ENCODE data around the gene RNASE13.

DNA sequence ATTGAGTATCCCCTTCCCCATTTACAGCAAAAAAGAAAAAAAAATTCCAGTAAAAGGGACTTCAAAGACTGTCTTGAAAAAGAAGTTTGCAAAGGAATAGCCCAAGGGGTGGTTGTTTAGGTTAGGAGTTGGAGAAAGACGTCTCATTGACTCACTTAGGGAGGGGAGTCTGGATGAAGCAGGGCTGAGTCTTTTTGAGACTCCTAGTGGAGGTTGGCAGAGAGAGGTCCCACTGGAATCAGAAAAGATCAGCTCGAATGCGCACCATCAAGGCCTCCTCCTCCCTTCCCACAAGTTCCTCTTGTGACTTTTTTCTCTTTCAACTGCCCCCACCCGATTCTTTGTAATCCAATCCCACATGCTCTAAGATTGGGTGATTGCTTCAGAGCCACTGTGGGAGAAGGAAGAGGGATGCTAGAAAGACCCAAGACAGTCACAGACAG is 37.4 kb upstream of the RNASE13 start:
- TF ChIP-seq EZH2 (IDR thresholded peaks at IDR 0.05) (no peak), POLR2A (IDR thresholded peaks at IDR 0.05; ENCODE audit: borderline replicate concordance, extremely low read depth, insufficient read depth, insufficient read length) (no peak), EZH2phosphoT487 (IDR thresholded peaks at IDR 0.05; ENCODE audit: borderline replicate concordance) (no peak), RAD21 (IDR thresholded peaks at IDR 0.05; ENCODE audit: low read depth) (no peak), SIN3A (IDR thresholded peaks at IDR 0.05; ENCODE audit: low read depth) (no peak), YY1 (IDR thresholded peaks at IDR 0.05; ENCODE audit: extremely low read depth, insufficient replicate concordance, low read depth, low read length) (no peak), POLR2AphosphoS5 (IDR thresholded peaks at IDR 0.05; ENCODE audit: low read depth, low read length) (no peak), JUND (IDR thresholded peaks at IDR 0.05) (no peak)
- TF ChIP-seq, protein P1, sequence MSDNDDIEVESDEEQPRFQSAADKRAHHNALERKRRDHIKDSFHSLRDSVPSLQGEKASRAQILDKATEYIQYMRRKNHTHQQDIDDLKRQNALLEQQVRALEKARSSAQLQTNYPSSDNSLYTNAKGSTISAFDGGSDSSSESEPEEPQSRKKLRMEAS (IDR thresholded peaks at IDR 0.05): no peak
- TF ChIP-seq, protein P2, sequence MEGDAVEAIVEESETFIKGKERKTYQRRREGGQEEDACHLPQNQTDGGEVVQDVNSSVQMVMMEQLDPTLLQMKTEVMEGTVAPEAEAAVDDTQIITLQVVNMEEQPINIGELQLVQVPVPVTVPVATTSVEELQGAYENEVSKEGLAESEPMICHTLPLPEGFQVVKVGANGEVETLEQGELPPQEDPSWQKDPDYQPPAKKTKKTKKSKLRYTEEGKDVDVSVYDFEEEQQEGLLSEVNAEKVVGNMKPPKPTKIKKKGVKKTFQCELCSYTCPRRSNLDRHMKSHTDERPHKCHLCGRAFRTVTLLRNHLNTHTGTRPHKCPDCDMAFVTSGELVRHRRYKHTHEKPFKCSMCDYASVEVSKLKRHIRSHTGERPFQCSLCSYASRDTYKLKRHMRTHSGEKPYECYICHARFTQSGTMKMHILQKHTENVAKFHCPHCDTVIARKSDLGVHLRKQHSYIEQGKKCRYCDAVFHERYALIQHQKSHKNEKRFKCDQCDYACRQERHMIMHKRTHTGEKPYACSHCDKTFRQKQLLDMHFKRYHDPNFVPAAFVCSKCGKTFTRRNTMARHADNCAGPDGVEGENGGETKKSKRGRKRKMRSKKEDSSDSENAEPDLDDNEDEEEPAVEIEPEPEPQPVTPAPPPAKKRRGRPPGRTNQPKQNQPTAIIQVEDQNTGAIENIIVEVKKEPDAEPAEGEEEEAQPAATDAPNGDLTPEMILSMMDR (IDR thresholded peaks at IDR 0.05 in 2 of 3, conservative IDR thresholded peaks at IDR 0.05 in 1 of 3; ENCODE audit: borderline replicate concordance in 1 of 3, insufficient read depth in 1 of 3, low read depth in 2 of 3, low read length in 2 of 3): no peak
- TF ChIP-seq, protein P3, sequence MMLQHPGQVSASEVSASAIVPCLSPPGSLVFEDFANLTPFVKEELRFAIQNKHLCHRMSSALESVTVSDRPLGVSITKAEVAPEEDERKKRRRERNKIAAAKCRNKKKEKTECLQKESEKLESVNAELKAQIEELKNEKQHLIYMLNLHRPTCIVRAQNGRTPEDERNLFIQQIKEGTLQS (IDR thresholded peaks at IDR 0.05): no peak
